HepG2 (cell line): Measurements from ENCODE around the gene CAMK1D. TPM values are rescaled to one million over a fixed set of nuclear protein-coding genes. Genes with fewer than 3 reads are reported as not detected.
A peak's percentile ranks its signal among the peaks of the same experiment; 100 is the strongest.

ENCODE experiments used
- CBX2 ChIP-seq, 2 experiments: fragments of 200-600 bp in 1 of 2; sonication (generic); formaldehyde crosslinking in 1 of 2; IDR thresholded peaks; 2 replicates each; pipeline versions ENCODE4 v1.7.0 to v1.8.1; 2018 to 2022; ENCODE audit warnings: low read depth in 2 of 2, low read length in 1 of 2, mild to moderate bottlenecking in 1 of 2, missing genetic modification reagents in 1 of 2
- HIC2 ChIP-seq: sonication (generic); formaldehyde crosslinking; IDR thresholded peaks from 2 replicates; pipeline ENCODE4 v1.9.0; 2022; ENCODE audit warnings: low read depth, missing genetic modification reagents
- KDM1A ChIP-seq: IDR thresholded peaks from 2 replicates; pipeline ENCODE4 v1.6.1; 2016; ENCODE audit warnings: missing compliant biosample characterization
- KIAA2018 ChIP-seq: sonication (generic); formaldehyde crosslinking; IDR thresholded peaks from 2 replicates; pipeline ENCODE4 v1.5.0; 2020; ENCODE audit warnings: mild to moderate bottlenecking, missing genetic modification reagents, borderline replicate concordance
- MXI1 ChIP-seq: IDR thresholded peaks from 3 replicates; pipeline ENCODE4 v1.6.1; 2012; ENCODE audit warnings: low read depth, low read length, inconsistent platforms, borderline replicate concordance
- NFKBIZ ChIP-seq: IDR thresholded peaks from 2 replicates; pipeline ENCODE4 v1.6.1; 2018; ENCODE audit warnings: missing genetic modification reagents, missing compliant biosample characterization
- PITX1 ChIP-seq: sonication (generic); formaldehyde crosslinking; IDR thresholded peaks from 2 replicates; pipeline ENCODE4 v1.5.1; 2020; ENCODE audit warnings: mild to moderate bottlenecking, missing genetic modification reagents
- SIN3A ChIP-seq: IDR thresholded peaks from 2 replicates; pipeline ENCODE4 v1.6.1; 2011; ENCODE audit warnings: low read depth, mild to moderate bottlenecking, control low read depth, low read length, borderline replicate concordance
- ZNF317 ChIP-seq: sonication (generic); formaldehyde crosslinking; IDR thresholded peaks from 2 replicates; pipeline ENCODE4 v1.5.0; 2020; ENCODE audit warnings: mild to moderate bottlenecking, missing genetic modification reagents
- ZNF841 ChIP-seq: sonication (generic); formaldehyde crosslinking; IDR thresholded peaks from 2 replicates; pipeline ENCODE4 v1.8.1; 2023; ENCODE audit warnings: missing genetic modification reagents, borderline replicate concordance
- polyA plus RNA-seq, 8 experiments: library from polyadenylated mRNA; depleted of rRNA in 3 of 8; stranded (reverse) in 7 of 8; unstranded in 1 of 8; fragments of >200 nt; fragmentation: Illumina TruSeq in 4 of 8; extraction: Trizol in 4 of 8; gene quantifications; 2 replicates each; pipeline versions ENCODE4 v1.2.1 to v1.2.3, GENCODE V29; 2011 to 2016; ENCODE audit warnings: low read depth in 4 of 8, missing spikeins in 1 of 8, mixed read lengths in 1 of 8; ENCODE audit not compliant: insufficient read depth in 1 of 8
- total RNA-seq, 5 experiments: library from RNA; depleted of rRNA; stranded (reverse); fragments of >200 nt; fragmentation: Illumina TruSeq; extraction: Trizol; gene quantifications; 2 replicates each; pipeline ENCODE4 v1.2.3, GENCODE V29; 2016; ENCODE audit warnings: low read depth in 1 of 5
- TF ChIP-seq, protein P1 (sequence below): sonication (generic); formaldehyde crosslinking; IDR thresholded peaks from 2 replicates; pipeline ENCODE4 v1.4.0; 2020; ENCODE audit warnings: missing genetic modification reagents
- TF ChIP-seq, protein P2 (sequence below): sonication (generic); formaldehyde crosslinking; IDR thresholded peaks from 2 replicates; pipeline ENCODE4 v1.5.0; 2020; ENCODE audit warnings: missing genetic modification reagents, mild to moderate bottlenecking, borderline replicate concordance
- TF ChIP-seq, protein P3 (sequence below): sonication (generic); formaldehyde crosslinking; IDR thresholded peaks from 2 replicates; pipeline ENCODE4 v1.4.0; 2020; ENCODE audit warnings: missing genetic modification reagents, borderline replicate concordance

Gene CAMK1D
- total and polyA plus RNA-seq, 2 of the 13 experiments (the other 11 are each of a cell fraction or from before 2014, with no cell fraction given): under 0.01 TPM; not detected in 1

DNA sequence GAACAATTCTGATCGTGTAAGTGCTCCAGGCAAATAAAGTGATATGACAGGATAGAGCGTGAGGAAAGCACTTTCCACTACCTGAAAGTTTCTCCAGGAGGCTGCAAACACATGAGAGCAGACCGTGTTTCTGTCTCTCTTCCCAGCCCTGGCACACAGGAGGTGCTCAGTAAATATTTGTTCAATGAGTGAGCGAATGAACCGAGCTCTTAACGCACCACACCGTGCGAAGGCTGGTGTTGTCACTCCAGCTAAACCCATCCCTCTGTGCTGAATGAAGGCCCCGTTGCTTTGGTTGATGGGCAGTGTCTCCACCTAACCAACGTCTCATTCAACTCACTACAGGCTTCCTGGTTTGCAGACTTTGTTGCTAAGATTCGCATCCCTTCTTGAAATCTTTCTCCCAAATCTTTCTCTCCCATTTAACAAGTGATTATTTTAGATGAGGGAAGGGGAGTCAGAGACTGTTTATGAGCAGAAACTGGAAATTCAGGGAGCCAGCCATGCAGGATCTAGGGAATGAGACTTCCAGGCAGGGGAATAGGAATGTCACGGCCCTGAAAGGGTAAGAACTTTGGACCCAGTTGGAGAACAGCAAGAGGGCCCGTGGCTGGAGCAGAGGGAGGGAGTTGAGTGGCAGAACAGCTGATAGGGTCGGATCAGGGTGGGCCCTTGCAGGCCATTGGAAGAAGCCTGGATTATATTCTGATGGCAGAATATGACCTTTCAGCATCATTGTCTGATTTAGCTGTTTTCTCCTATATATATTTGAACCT lies 282.6 kb downstream of the CAMK1D start (continued):
- TF ChIP-seq CBX2 (IDR thresholded peaks at IDR 0.05; ENCODE audit: low read depth, low read length) (no peak), CBX2 (CRISPR knock-in tag; IDR thresholded peaks at IDR 0.05; ENCODE audit: low read depth) (no peak), PITX1 (CRISPR knock-in tag) (0 out of 2 replicates have a peak, but pooled peaks have one; percentile 17), HIC2 (CRISPR knock-in tag) (peak; percentile 40; the same call in 1 of the 2 replicates), KDM1A (CRISPR knock-in tag) (no peak), MXI1 (no peak), NFKBIZ (no peak), SIN3A (no peak), KIAA2018 (CRISPR knock-in tag) (no peak), ZNF317 (no peak), ZNF841 (CRISPR knock-in tag) (no peak)
- TF ChIP-seq, protein P1, sequence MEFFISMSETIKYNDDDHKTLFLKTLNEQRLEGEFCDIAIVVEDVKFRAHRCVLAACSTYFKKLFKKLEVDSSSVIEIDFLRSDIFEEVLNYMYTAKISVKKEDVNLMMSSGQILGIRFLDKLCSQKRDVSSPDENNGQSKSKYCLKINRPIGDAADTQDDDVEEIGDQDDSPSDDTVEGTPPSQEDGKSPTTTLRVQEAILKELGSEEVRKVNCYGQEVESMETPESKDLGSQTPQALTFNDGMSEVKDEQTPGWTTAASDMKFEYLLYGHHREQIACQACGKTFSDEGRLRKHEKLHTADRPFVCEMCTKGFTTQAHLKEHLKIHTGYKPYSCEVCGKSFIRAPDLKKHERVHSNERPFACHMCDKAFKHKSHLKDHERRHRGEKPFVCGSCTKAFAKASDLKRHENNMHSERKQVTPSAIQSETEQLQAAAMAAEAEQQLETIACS (CRISPR knock-in tag): no peak
- TF ChIP-seq, protein P2, sequence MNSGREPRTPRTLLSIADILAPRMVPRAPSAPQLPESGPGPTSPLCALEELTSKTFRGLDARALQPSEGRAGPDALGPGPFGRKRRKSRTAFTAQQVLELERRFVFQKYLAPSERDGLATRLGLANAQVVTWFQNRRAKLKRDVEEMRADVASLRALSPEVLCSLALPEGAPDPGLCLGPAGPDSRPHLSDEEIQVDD (CRISPR knock-in tag): no peak
- TF ChIP-seq, protein P3, sequence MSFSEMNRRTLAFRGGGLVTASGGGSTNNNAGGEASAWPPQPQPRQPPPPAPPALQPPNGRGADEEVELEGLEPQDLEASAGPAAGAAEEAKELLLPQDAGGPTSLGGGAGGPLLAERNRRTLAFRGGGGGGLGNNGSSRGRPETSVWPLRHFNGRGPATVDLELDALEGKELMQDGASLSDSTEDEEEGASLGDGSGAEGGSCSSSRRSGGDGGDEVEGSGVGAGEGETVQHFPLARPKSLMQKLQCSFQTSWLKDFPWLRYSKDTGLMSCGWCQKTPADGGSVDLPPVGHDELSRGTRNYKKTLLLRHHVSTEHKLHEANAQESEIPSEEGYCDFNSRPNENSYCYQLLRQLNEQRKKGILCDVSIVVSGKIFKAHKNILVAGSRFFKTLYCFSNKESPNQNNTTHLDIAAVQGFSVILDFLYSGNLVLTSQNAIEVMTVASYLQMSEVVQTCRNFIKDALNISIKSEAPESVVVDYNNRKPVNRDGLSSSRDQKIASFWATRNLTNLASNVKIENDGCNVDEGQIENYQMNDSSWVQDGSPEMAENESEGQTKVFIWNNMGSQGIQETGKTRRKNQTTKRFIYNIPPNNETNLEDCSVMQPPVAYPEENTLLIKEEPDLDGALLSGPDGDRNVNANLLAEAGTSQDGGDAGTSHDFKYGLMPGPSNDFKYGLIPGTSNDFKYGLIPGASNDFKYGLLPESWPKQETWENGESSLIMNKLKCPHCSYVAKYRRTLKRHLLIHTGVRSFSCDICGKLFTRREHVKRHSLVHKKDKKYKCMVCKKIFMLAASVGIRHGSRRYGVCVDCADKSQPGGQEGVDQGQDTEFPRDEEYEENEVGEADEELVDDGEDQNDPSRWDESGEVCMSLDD (CRISPR knock-in tag): no peak
